GM12878 (cell line): ENCODE data around the gene FMNL3. TPM values are rescaled to one million over a fixed set of nuclear protein-coding genes. Genes with fewer than 3 reads are reported as not detected.

ENCODE experiments used
- CUX1 ChIP-seq: IDR thresholded peaks from 2 replicates; pipeline ENCODE4 v1.6.1; 2012; ENCODE audit warnings: improper control_type of control experiment, low read depth, low read length; ENCODE audit not compliant: insufficient replicate concordance
- HDGF ChIP-seq: fragments of 450-650 bp; IDR thresholded peaks from 2 replicates; pipeline ENCODE4 v1.6.1; 2016; ENCODE audit warnings: antibody characterized with exemption
- SRF ChIP-seq, 2 experiments: IDR thresholded peaks; 2 replicates each; pipeline ENCODE4 v1.6.1; 2011; ENCODE audit warnings: low read depth in 2 of 2, low read length in 2 of 2, mild to moderate bottlenecking in 1 of 2, moderate library complexity in 1 of 2
- WRNIP1 ChIP-seq: IDR thresholded peaks from 2 replicates; pipeline ENCODE4 v1.6.1; 2011; ENCODE audit warnings: low read depth, low read length, improper control_type of control experiment, borderline replicate concordance
- polyA plus RNA-seq, 11 experiments: library from polyadenylated mRNA; depleted of rRNA in 4 of 11; unstranded in 6 of 11; stranded (reverse) in 5 of 11; fragments of >200 nt; fragmentation: Nextera tagmentation in 4 of 11; fragmentation: Illumina TruSeq in 1 of 11; extraction: Ambion mirVana in 4 of 11; extraction: Trizol in 1 of 11; gene quantifications; 1 replicate in 1 of 11; 2 replicates in 10 of 11; pipeline versions ENCODE4 v1.2.1 to v1.2.3, GENCODE V29; 2011 to 2016; ENCODE audit warnings: inconsistent platforms in 2 of 11, missing spikeins in 2 of 11, low read depth in 1 of 11
- total RNA-seq, 4 experiments: library from RNA; depleted of rRNA in 3 of 4; stranded (reverse); fragments of >200 nt in 3 of 4; fragmentation: Illumina TruSeq in 1 of 4; extraction: Trizol in 1 of 4; gene quantifications; 2 replicates each; pipeline versions ENCODE4 v1.2.1 to v1.2.3, GENCODE V29; 2013 to 2021
- TF ChIP-seq, protein P1 (sequence below): IDR thresholded peaks from 2 replicates; pipeline ENCODE4 v1.6.1; 2012; ENCODE audit warnings: low read length, inconsistent platforms

Gene FMNL3
- total and polyA plus RNA-seq, 10 of the 15 experiments (the other 5 are each of a cell fraction or from before 2014, with no cell fraction given) = 3.0 to 64.9 (median 30.9) TPM

- TF ChIP-seq WRNIP1 (no peak), CUX1 (no peak), SRF (IDR thresholded peaks at IDR 0.05; ENCODE audit: low read depth in 2 of 2, low read length in 2 of 2) (no peak), HDGF (no peak)
- TF ChIP-seq, protein P1, sequence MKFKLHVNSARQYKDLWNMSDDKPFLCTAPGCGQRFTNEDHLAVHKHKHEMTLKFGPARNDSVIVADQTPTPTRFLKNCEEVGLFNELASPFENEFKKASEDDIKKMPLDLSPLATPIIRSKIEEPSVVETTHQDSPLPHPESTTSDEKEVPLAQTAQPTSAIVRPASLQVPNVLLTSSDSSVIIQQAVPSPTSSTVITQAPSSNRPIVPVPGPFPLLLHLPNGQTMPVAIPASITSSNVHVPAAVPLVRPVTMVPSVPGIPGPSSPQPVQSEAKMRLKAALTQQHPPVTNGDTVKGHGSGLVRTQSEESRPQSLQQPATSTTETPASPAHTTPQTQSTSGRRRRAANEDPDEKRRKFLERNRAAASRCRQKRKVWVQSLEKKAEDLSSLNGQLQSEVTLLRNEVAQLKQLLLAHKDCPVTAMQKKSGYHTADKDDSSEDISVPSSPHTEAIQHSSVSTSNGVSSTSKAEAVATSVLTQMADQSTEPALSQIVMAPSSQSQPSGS = no peak
Measured at GRCh38 chr12:49655595-49656236, 51.5 kb downstream of the FMNL3 start (continued).
